Ishikawa (cell line): ENCODE data around the gene AFAP1L1.

Source experiments
- CEBPB ChIP-seq: IDR thresholded peaks from 2 replicates; pipeline ENCODE4 v1.6.1; 2012
- CREB1 ChIP-seq: IDR thresholded peaks from 2 replicates; pipeline ENCODE4 v1.6.1; 2012; ENCODE audit warnings: low read depth
- EGR1 ChIP-seq: IDR thresholded peaks from 2 replicates; pipeline ENCODE4 v1.6.1; 2012
- EP300 ChIP-seq: IDR thresholded peaks from 2 replicates; pipeline ENCODE4 v1.6.1; 2012; ENCODE audit warnings: borderline replicate concordance
- FOXM1 ChIP-seq: IDR thresholded peaks from 2 replicates; pipeline ENCODE4 v1.6.1; 2012; ENCODE audit warnings: low read depth, borderline replicate concordance
- NFIC ChIP-seq: IDR thresholded peaks from 2 replicates; pipeline ENCODE4 v1.6.1; 2012
- RAD21 ChIP-seq: IDR thresholded peaks from 2 replicates; pipeline ENCODE4 v1.6.1; 2012; ENCODE audit warnings: low read depth
- REST ChIP-seq: IDR thresholded peaks from 2 replicates; pipeline ENCODE4 v1.6.1; 2012; ENCODE audit warnings: low read depth, mild to moderate bottlenecking
- TAF1 ChIP-seq: IDR thresholded peaks from 2 replicates; pipeline ENCODE4 v1.6.1; 2012; ENCODE audit warnings: low read depth, mild to moderate bottlenecking
- ZBTB7A ChIP-seq: IDR thresholded peaks from 2 replicates; pipeline ENCODE4 v1.6.1; 2012; ENCODE audit warnings: low read depth
- TF ChIP-seq, protein P1 (sequence below): IDR thresholded peaks from 2 replicates; pipeline ENCODE4 v1.6.1; 2012
- TF ChIP-seq, protein P2 (sequence below): IDR thresholded peaks from 2 replicates; pipeline ENCODE4 v1.6.1; 2012

DNA sequence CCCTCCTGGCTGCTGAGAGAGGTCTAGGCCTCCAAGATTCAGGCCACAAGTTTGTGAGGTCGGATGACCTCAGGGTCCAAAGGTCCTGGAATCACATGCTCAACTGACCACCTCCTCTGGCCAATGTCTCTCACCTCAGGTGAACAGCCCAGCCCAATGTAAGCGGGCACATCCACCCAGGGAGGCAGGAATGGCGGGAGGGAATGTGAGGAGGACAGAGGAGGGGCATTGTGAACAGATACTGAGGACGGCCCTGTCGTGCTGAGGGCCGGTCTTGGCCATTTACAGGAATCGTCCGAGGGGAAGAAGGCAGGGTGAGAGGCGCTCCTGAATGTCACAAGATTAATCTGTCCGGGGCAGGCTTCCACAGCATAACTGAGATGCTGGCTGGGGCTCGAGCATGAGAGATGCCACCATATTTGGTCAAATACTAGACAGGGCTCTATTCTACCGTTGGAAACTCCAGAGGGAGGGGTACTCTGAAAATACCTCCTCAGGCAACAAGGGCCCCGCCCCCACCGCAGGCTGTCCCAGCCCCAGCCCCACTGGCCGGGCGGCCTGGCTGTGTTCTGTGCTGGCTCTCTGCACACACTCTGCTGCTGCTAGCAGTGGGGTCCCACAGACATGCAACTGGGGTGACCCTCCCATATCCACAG lies 108.9 kb downstream of the AFAP1L1 start:
- no peak for TF ChIP-seq EP300
- no peak for TF ChIP-seq REST
- TF ChIP-seq TAF1: no peak
- TF ChIP-seq, protein P1, sequence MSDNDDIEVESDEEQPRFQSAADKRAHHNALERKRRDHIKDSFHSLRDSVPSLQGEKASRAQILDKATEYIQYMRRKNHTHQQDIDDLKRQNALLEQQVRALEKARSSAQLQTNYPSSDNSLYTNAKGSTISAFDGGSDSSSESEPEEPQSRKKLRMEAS: no peak
- no peak for TF ChIP-seq CEBPB
- no peak for TF ChIP-seq CREB1
- TF ChIP-seq, protein P2, sequence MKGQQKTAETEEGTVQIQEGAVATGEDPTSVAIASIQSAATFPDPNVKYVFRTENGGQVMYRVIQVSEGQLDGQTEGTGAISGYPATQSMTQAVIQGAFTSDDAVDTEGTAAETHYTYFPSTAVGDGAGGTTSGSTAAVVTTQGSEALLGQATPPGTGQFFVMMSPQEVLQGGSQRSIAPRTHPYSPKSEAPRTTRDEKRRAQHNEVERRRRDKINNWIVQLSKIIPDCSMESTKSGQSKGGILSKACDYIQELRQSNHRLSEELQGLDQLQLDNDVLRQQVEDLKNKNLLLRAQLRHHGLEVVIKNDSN: no peak
- TF ChIP-seq NFIC: no peak
- TF ChIP-seq RAD21: no peak
- TF ChIP-seq ZBTB7A: no peak
- no peak for TF ChIP-seq FOXM1
- no peak for TF ChIP-seq EGR1
